NT2/D1 (cell line): ENCODE measurements around the gene DPF1.

Source experiments
- DNase-seq: peaks from one replicate; pipeline ENCODE4 v3.0.0-alpha.2; 2011; ENCODE audit warnings: low read depth, low spot score
- H3K27me3 ChIP-seq: 2 replicates; pipeline ENCODE4 v1.6.0; 2011; ENCODE audit warnings: mild to moderate bottlenecking; ENCODE audit not compliant: insufficient read length, insufficient read depth
- H3K36me3 ChIP-seq: 2 replicates; pipeline ENCODE4 v1.6.1; 2011; ENCODE audit warnings: mild to moderate bottlenecking, low read length, mixed read lengths; ENCODE audit not compliant: insufficient read depth, insufficient read length
- H3K4me1 ChIP-seq: 2 replicates; pipeline ENCODE4 v1.5.1; 2011; ENCODE audit not compliant: insufficient read depth, insufficient read length
- H3K4me3 ChIP-seq: 2 replicates; pipeline ENCODE4 v1.5.1; 2011; ENCODE audit warnings: low read depth; ENCODE audit not compliant: insufficient read length
- H3K9ac ChIP-seq: 2 replicates; pipeline ENCODE4 v1.6.0; 2011; ENCODE audit warnings: low read depth; ENCODE audit not compliant: insufficient read length
- H3K9me3 ChIP-seq: 2 replicates; pipeline ENCODE4 v1.5.1; 2011; ENCODE audit warnings: mild to moderate bottlenecking, low read length; ENCODE audit not compliant: insufficient read depth
- SUZ12 ChIP-seq: IDR thresholded peaks from 2 replicates; pipeline ENCODE4 v1.6.1; 2011; ENCODE audit not compliant: insufficient read length, insufficient read depth; ENCODE audit errors: extremely low read depth
- YY1 ChIP-seq: IDR thresholded peaks from 2 replicates; pipeline ENCODE4 v1.6.1; 2011; ENCODE audit not compliant: insufficient read length, insufficient read depth
- ZNF274 ChIP-seq: IDR thresholded peaks from 2 replicates; pipeline ENCODE4 v1.6.1; 2011; ENCODE audit warnings: mild to moderate bottlenecking, low read depth, low read length

The DPF1 gene

GRCh38 chr19:38247734-38248268 is 23.8 kb upstream of the DPF1 start:
- no peak for DNase-seq
- H3K4me1 ChIP-seq: peaks cover 9% of the 10 kb centered on the region
- H3K36me3 ChIP-seq: peaks cover 10% of the 10 kb centered on the region

GRCh38 chr19:38247126-38247525 is 23.1 kb upstream of the DPF1 start:
- Histone ChIP-seq H3K4me1 (peaks cover 5% of the 10 kb centered on the region), H3K9ac (no peak overlapping the region), H3K9me3 (no peaks in the 10 kb centered on the region), H3K36me3 (peaks cover 4% of the 10 kb centered on the region), H3K4me3 (no peak overlapping the region), H3K27me3 (peaks cover 4% of the 10 kb centered on the region)
- no peak for DNase-seq
- TF ChIP-seq SUZ12 (no peak), YY1 (no peak), ZNF274 (no peak)

More at GRCh38 chr19:38247734-38248268, 23.8 kb upstream of the DPF1 start:
- Histone ChIP-seq H3K9ac (no peak overlapping the region), H3K4me3 (no peak overlapping the region), H3K9me3 (no peaks in the 10 kb centered on the region), H3K27me3 (peaks cover 4% of the 10 kb centered on the region)
- TF ChIP-seq YY1 (no peak), ZNF274 (no peak)

- H3K27me3 ChIP-seq: peaks cover 4% of the 10 kb centered on the region
- no peak overlapping the region for H3K9ac ChIP-seq
- DNase-seq: no peak
- no peak overlapping the region for H3K4me3 ChIP-seq
- no peaks in the 10 kb centered on the region for H3K9me3 ChIP-seq
- peaks cover 4% of the 10 kb centered on the region for H3K4me1 ChIP-seq
- TF ChIP-seq YY1: no peak
- no peak for TF ChIP-seq ZNF274
- TF ChIP-seq SUZ12: no peak
- H3K36me3 ChIP-seq: peaks cover 4% of the 10 kb centered on the region
Observed at GRCh38 chr19:38245826-38246498, 21.9 kb upstream of the DPF1 start.

- Histone ChIP-seq H3K4me1 (no peaks in the 10 kb centered on the region), H3K27me3 (peaks cover 4% of the 10 kb centered on the region), H3K36me3 (no peaks in the 10 kb centered on the region), H3K9me3 (no peaks in the 10 kb centered on the region), H3K4me3 (no peak overlapping the region), H3K9ac (no peak overlapping the region)
- DNase-seq: no peak
- no peak for TF ChIP-seq SUZ12
- TF ChIP-seq ZNF274: no peak
- TF ChIP-seq YY1: no peak
Observed at GRCh38 chr19:38243279-38243673, 19.3 kb upstream of the DPF1 start.

GRCh38 chr19:38239816-38240215 is 15.8 kb upstream of the DPF1 start:
- no peak for DNase-seq
- Histone ChIP-seq H3K9me3 (no peaks in the 10 kb centered on the region), H3K4me3 (no peak overlapping the region), H3K4me1 (peaks cover 4% of the 10 kb centered on the region), H3K27me3 (peaks cover 4% of the 10 kb centered on the region), H3K9ac (no peak overlapping the region), H3K36me3 (no peaks in the 10 kb centered on the region)
- no peak for TF ChIP-seq SUZ12
- no peak for TF ChIP-seq ZNF274
- no peak for TF ChIP-seq YY1

GRCh38 chr19:38234615-38235014 is 10.6 kb upstream of the DPF1 start:
- Histone ChIP-seq H3K27me3 (peaks cover 17% of the 10 kb centered on the region), H3K4me3 (no peak overlapping the region), H3K36me3 (no peaks in the 10 kb centered on the region), H3K9me3 (no peaks in the 10 kb centered on the region), H3K4me1 (peaks cover 4% of the 10 kb centered on the region), H3K9ac (no peak overlapping the region)
- no peak for TF ChIP-seq ZNF274
- TF ChIP-seq YY1: no peak
- no peak for TF ChIP-seq SUZ12
- DNase-seq: no peak

GRCh38 chr19:38233740-38234251 is 9.8 kb upstream of the DPF1 start:
- H3K36me3 ChIP-seq: no peaks in the 10 kb centered on the region
- no peak for DNase-seq
- H3K4me3 ChIP-seq: no peak overlapping the region
- H3K4me1 ChIP-seq: peaks cover 4% of the 10 kb centered on the region
- H3K9ac ChIP-seq: peak overlapping the region; percentile 51
- peaks cover 21% of the 10 kb centered on the region for H3K27me3 ChIP-seq
- no peak for TF ChIP-seq YY1
- no peak for TF ChIP-seq ZNF274
- TF ChIP-seq SUZ12: no peak
- H3K9me3 ChIP-seq: no peaks in the 10 kb centered on the region
